ENCODE results near the gene SNAP25. TPM values are rescaled to one million over a fixed set of nuclear protein-coding genes. Genes with fewer than 3 reads are reported as not detected.
A peak's percentile ranks its signal among the peaks of the same experiment; 100 is the strongest.

Gene SNAP25
- total RNA-seq, 2 experiments from 2014 or later: 0.18 to 0.23 TPM

DNA sequence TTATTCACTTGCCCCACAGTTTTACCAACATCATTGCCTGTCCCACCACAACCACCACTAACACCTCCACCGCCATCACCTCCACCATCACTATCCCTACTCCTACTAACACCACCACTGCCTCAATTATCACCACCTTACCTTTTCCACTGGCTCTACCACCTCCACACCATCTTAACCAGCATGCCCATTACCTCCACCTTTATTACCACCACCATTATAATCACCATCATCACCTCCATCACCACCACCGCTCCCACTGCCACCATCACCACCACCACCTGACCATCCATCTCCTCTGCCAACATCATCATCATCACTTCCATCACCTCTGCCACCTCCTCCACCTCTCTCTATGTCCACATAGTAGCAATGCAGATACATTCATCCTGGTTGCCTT, 90.0 kb downstream of the SNAP25 start:
- POLR2A ChIA-PET: no interaction called here
- DNase-seq: no peak
- peaks cover 25% of the 10 kb centered on the region for H3K27me3 Mint-ChIP-seq
- peaks cover 20% of the 10 kb centered on the region for H3K4me1 Mint-ChIP-seq
- no peak overlapping the region for H3K4me3 Mint-ChIP-seq
- CTCF ChIA-PET: no interaction called here
- H3K9me3 Mint-ChIP-seq: no peaks in the 10 kb centered on the region
- H3K27ac Mint-ChIP-seq: no peak overlapping the region
- H3K36me3 Mint-ChIP-seq (ENCODE audit: low read depth): no peaks in the 10 kb centered on the region

DNA sequence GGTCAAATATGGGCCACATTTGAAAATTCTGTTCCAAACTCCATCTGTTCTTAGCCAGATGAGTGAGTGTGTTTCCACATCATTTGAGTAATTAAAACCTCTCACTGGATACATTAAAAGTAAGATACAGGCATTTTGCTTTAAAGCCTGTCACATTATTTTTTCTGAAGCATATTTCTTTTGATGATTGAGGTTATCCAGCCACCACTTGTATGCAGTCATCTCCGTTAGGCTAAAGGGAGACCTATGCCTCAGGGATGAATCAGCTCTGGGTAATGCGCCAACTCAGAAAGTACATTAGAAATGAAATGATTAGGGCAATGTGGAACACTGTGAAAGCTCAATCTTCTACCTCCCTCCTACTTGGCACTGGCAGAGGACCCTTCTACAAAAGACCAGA, 90.7 kb downstream of the SNAP25 start:
- ChIA-PET CTCF (no interaction called here), POLR2A (no interaction called here)
- no peak for DNase-seq
- H3K9me3 Mint-ChIP-seq: no peaks in the 10 kb centered on the region
- H3K36me3 Mint-ChIP-seq (ENCODE audit: low read depth): no peaks in the 10 kb centered on the region
- no peak overlapping the region for H3K27ac Mint-ChIP-seq
- peaks cover 26% of the 10 kb centered on the region for H3K27me3 Mint-ChIP-seq
- peaks cover 20% of the 10 kb centered on the region for H3K4me1 Mint-ChIP-seq
- no peak overlapping the region for H3K4me3 Mint-ChIP-seq

GRCh38 chr20:10312111-10312510, 93.5 kb downstream of the SNAP25 start:
- Mint-ChIP-seq H3K9me3 (no peaks in the 10 kb centered on the region), H3K27ac (no peak overlapping the region)

GRCh38 chr20:10313215-10313614, 94.6 kb downstream of the SNAP25 start:
- no peaks in the 10 kb centered on the region for H3K9me3 Mint-ChIP-seq
- no peaks in the 10 kb centered on the region for H3K36me3 Mint-ChIP-seq (ENCODE audit: low read depth)
- H3K4me3 Mint-ChIP-seq: no peak overlapping the region
- H3K27ac Mint-ChIP-seq: no peak overlapping the region
- peaks cover 3% of the 10 kb centered on the region for H3K4me1 Mint-ChIP-seq
- H3K27me3 Mint-ChIP-seq: peaks cover 30% of the 10 kb centered on the region
- ChIA-PET POLR2A (no interaction called here), CTCF (no interaction called here)
- no peak for DNase-seq

More at GRCh38 chr20:10312111-10312510, 93.5 kb downstream of the SNAP25 start:
- ChIA-PET CTCF (no interaction called here), POLR2A (no interaction called here)
- Mint-ChIP-seq H3K4me3 (no peak overlapping the region), H3K36me3 (ENCODE audit: low read depth) (no peaks in the 10 kb centered on the region), H3K27me3 (peaks cover 30% of the 10 kb centered on the region), H3K4me1 (peaks cover 10% of the 10 kb centered on the region)
- DNase-seq: no peak

GRCh38 chr20:10313701-10314100, 95.1 kb downstream of the SNAP25 start:
- peaks cover 28% of the 10 kb centered on the region for H3K27me3 Mint-ChIP-seq
- peaks cover 5% of the 10 kb centered on the region for H3K4me1 Mint-ChIP-seq
- DNase-seq: no peak
- CTCF ChIA-PET: no interaction called here
- no peaks in the 10 kb centered on the region for H3K9me3 Mint-ChIP-seq
- POLR2A ChIA-PET: no interaction called here
- H3K27ac Mint-ChIP-seq: no peak overlapping the region
- no peaks in the 10 kb centered on the region for H3K36me3 Mint-ChIP-seq (ENCODE audit: low read depth)
- no peak overlapping the region for H3K4me3 Mint-ChIP-seq

DNA sequence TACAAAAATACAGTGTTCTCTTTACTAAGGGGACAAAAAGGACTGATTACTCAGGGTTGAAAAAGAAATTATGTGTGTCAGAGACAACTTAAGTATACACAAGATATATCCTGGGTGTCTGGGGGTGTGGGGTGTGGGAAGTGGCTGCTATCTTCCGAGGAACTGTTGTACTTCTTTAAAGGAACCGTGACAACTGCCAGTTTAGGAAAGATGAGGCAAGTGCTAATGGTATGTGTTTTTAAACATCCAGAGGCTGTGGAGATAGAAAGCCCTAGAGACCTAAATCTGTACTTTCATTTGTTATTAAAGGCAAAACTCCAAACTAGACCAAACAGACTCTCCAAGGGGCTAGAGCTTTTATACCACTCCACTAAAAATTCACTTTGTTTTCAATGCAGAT, 95.6 kb downstream of the SNAP25 start:
- DNase-seq: no peak

GRCh38 chr20:10315138-10315537, 96.5 kb downstream of the SNAP25 start:
- H3K27ac Mint-ChIP-seq: no peak overlapping the region
- CTCF ChIA-PET: interaction anchor here (1.7 kb wide), 1 partner anchor 17 kb away, joined by 5 read pairs; no protein-coding TSS in a partner anchor
- H3K4me3 Mint-ChIP-seq: no peak overlapping the region
- peaks cover 3% of the 10 kb centered on the region for H3K4me1 Mint-ChIP-seq
- no peaks in the 10 kb centered on the region for H3K36me3 Mint-ChIP-seq (ENCODE audit: low read depth)
- no peak for DNase-seq
- POLR2A ChIA-PET: interaction anchor here (1.0 kb wide), 1 partner anchor 9 kb away, joined by 3 read pairs; no protein-coding TSS in a partner anchor
- H3K9me3 Mint-ChIP-seq: no peaks in the 10 kb centered on the region
- peaks cover 19% of the 10 kb centered on the region for H3K27me3 Mint-ChIP-seq

More for the DNA sequence above, 95.6 kb downstream of the SNAP25 start:
- peaks cover 3% of the 10 kb centered on the region for H3K4me1 Mint-ChIP-seq
- no peaks in the 10 kb centered on the region for H3K36me3 Mint-ChIP-seq (ENCODE audit: low read depth)
- POLR2A ChIA-PET: no interaction called here
- H3K27ac Mint-ChIP-seq: no peak overlapping the region
- H3K9me3 Mint-ChIP-seq: no peaks in the 10 kb centered on the region
- H3K4me3 Mint-ChIP-seq: no peak overlapping the region
- peaks cover 24% of the 10 kb centered on the region for H3K27me3 Mint-ChIP-seq
- CTCF ChIA-PET: no interaction called here

DNA sequence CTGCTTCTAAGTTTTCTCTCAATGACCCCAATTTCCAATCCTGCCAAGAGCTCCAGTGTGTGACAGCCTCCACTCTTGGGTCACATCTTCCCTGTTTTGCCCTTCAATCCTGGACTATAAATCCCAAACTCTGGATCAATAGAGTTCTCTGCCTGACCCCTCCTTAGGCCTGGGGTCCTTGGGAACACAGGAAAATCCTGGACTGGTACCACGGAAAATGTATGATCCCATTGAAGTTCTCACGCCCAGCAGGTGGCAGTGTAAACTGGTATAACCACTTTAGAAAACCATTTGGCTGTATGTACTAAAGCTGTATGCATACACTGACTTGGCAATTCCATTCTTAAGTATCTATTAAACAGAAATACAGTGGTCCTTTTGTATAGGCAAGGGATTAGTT, 98.0 kb downstream of the SNAP25 start:
- Mint-ChIP-seq H3K36me3 (ENCODE audit: low read depth) (no peaks in the 10 kb centered on the region), H3K9me3 (no peaks in the 10 kb centered on the region), H3K27ac (no peak overlapping the region), H3K27me3 (peaks cover 17% of the 10 kb centered on the region), H3K4me3 (no peak overlapping the region), H3K4me1 (peaks cover 3% of the 10 kb centered on the region)
- ChIA-PET POLR2A (interaction anchor here (1.3 to 1.8 kb wide), 2 partner anchors 112 to 117 kb away, joined by 3 to 5 read pairs; partner anchors contain the start of gene MKKS), CTCF (interaction anchor here (0.6 to 2.7 kb wide), 13 partner anchors 9 to 220 kb away, joined by 3 to 24 read pairs (median 3); no protein-coding TSS in a partner anchor)
- DNase-seq: peak; percentile 24

DNA sequence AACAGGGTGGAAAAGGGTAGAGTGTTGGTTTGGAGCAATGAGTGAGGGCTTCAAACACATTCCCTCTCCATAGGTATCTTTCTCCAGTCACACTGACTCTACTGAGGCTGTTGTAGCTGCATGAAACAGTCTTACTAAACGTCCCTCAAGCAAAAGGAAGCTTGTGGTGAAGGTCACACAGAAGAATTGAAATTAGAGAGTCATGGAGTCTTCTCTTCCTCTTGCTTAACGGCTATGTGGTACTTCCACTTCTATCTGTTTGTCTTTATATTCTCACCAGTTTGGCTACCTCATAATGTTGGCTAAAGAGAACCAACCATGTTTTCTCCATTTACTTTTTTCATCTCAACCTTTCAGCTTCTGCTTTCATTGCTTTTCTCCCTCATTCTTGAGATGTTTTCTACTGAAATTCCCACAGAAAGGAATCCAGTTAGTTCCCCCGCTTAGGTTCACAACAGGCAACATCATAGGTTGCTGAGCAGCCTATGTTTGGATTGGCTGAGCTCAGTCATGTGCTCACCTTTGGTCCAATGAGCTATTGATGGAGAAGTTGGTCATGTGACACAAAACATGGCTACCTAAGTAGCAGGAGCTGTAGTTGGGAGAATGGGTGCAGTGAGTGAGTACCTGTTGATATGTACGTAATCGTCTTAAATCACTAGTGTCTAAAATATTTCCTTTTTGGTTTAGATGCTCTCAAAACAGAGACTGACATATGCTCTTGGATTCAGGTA, 99.8 kb downstream of the SNAP25 start:
- H3K27ac Mint-ChIP-seq: no peak overlapping the region
- POLR2A ChIA-PET: no interaction called here
- H3K27me3 Mint-ChIP-seq: peaks cover 15% of the 10 kb centered on the region
- peaks cover 3% of the 10 kb centered on the region for H3K4me1 Mint-ChIP-seq
- CTCF ChIA-PET: interaction anchor here (0.6 to 2.7 kb wide), 4 partner anchors 10 to 109 kb away, joined by 3 to 24 read pairs (median 4); no protein-coding TSS in a partner anchor
- no peaks in the 10 kb centered on the region for H3K36me3 Mint-ChIP-seq (ENCODE audit: low read depth)
- no peak overlapping the region for H3K4me3 Mint-ChIP-seq
- H3K9me3 Mint-ChIP-seq: no peaks in the 10 kb centered on the region
- no peak for DNase-seq

GRCh38 chr20:10319855-10320254, 101.2 kb downstream of the SNAP25 start:
- H3K27me3 Mint-ChIP-seq: peaks cover 8% of the 10 kb centered on the region
- H3K9me3 Mint-ChIP-seq: no peaks in the 10 kb centered on the region
- no peaks in the 10 kb centered on the region for H3K36me3 Mint-ChIP-seq (ENCODE audit: low read depth)
- CTCF ChIA-PET: no interaction called here
- H3K4me3 Mint-ChIP-seq: no peak overlapping the region
- H3K4me1 Mint-ChIP-seq: peaks cover 3% of the 10 kb centered on the region
- POLR2A ChIA-PET: no interaction called here
- DNase-seq: no peak
- H3K27ac Mint-ChIP-seq: no peak overlapping the region

DNA sequence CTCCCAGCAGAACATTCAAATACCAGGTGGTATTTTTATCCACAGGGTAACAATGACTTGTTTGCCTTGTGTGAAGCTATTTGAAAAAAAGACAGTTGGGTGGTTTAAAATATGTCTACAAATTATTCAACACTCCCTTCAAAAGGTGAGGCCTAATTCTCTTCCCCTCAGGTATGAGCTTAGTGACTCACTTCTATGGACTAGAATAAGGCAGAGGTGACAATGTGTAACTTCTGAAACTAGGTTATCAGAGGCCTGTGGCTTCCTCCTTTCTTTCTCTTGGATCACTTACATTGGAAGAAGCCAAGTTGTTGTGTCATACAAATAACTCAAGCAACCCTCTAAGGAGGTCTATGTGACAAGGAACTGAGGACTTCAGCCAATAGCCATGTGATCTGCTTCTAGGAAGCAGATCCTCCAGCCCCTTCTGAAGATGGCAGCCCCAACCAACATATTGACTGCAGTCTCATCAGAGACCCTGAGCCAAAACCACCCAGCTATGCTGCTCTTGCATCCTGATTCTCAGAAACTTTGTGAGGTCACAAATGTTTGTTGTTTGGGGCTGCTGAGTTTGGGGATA, 102.6 kb downstream of the SNAP25 start:
- H3K27ac Mint-ChIP-seq: no peak overlapping the region
- H3K9me3 Mint-ChIP-seq: no peaks in the 10 kb centered on the region
- H3K4me3 Mint-ChIP-seq: no peak overlapping the region
- CTCF ChIA-PET: no interaction called here
- no peaks in the 10 kb centered on the region for H3K36me3 Mint-ChIP-seq (ENCODE audit: low read depth)
- peaks cover 3% of the 10 kb centered on the region for H3K4me1 Mint-ChIP-seq
- no peak for DNase-seq
- POLR2A ChIA-PET: no interaction called here
- no peaks in the 10 kb centered on the region for H3K27me3 Mint-ChIP-seq

DNA sequence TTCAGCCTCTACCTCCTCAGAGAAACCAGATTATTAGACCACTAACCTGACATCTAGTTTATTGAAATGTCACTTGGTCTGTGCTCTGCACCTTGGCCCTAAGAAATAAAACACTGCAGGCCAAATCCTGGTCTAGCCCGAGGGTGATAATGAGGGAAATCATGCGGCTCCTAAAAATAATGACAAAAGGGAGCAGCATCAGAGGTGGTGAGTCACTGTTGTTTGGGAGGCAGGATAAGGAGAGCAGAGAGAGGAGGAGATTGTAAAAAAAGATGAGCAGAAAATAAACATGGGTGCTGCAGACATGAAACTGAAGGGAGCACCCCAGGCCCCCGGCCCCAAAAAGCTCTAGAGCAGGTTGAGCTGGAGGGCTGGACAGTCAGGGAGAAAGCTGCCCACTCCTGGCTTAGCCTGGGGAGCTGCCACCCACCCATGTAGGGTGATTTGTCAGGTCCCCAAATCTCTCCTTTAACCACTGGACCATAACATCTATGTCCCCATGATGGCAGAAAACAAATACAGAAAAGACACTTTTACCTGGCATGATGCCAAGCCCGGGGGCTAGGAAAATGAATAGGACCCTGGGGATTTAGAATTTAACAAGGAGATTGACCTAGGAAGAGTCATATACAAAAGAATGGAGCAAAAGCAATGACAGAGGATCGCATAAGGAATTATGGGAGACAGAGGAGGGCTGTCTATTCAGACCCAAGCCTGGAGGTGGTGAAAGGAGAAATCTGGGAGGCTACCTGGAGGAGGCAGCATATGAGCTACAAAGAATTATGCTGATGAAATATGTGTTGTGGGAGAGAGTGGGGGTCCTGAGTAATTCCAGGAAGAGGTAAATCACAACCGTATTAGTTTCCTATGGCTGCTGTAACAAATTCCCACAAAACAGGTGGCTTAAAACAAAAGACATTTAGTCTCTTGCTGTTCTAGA, 103.7 kb downstream of the SNAP25 start:
- H3K36me3 Mint-ChIP-seq (ENCODE audit: low read depth): no peaks in the 10 kb centered on the region
- no peaks in the 10 kb centered on the region for H3K27me3 Mint-ChIP-seq
- POLR2A ChIA-PET: no interaction called here
- H3K4me1 Mint-ChIP-seq: peaks cover 3% of the 10 kb centered on the region
- DNase-seq: no peak
- no peak overlapping the region for H3K4me3 Mint-ChIP-seq
- H3K27ac Mint-ChIP-seq: no peak overlapping the region
- no peaks in the 10 kb centered on the region for H3K9me3 Mint-ChIP-seq
- CTCF ChIA-PET: no interaction called here

DNA sequence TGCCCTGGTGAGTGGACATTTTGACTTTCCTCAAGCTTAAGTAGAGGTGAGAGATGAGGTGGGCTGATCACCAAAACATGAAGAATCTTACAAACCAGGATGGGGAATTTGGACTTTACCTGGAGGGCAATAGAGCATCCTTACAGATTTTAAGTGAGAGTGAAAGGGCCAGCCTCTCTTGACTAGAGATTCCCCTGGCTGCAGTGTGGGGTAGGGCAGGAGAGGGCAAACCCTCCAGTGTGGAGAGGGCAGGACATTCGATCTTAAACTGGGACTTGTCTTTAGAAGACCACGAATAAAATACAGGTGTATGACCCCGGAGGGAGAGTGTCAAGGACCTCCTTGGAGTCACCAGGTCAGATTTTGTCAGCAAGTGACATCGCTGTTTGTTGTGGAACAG, 105.1 kb downstream of the SNAP25 start:
- no peak overlapping the region for H3K27ac Mint-ChIP-seq
- no peaks in the 10 kb centered on the region for H3K9me3 Mint-ChIP-seq
- H3K4me1 Mint-ChIP-seq: no peaks in the 10 kb centered on the region
- no peaks in the 10 kb centered on the region for H3K27me3 Mint-ChIP-seq
- CTCF ChIA-PET: no interaction called here
- H3K36me3 Mint-ChIP-seq (ENCODE audit: low read depth): no peaks in the 10 kb centered on the region
- POLR2A ChIA-PET: no interaction called here
- no peak overlapping the region for H3K4me3 Mint-ChIP-seq
- no peak for DNase-seq
